ENCODE data around the gene CTSA.

DNA sequence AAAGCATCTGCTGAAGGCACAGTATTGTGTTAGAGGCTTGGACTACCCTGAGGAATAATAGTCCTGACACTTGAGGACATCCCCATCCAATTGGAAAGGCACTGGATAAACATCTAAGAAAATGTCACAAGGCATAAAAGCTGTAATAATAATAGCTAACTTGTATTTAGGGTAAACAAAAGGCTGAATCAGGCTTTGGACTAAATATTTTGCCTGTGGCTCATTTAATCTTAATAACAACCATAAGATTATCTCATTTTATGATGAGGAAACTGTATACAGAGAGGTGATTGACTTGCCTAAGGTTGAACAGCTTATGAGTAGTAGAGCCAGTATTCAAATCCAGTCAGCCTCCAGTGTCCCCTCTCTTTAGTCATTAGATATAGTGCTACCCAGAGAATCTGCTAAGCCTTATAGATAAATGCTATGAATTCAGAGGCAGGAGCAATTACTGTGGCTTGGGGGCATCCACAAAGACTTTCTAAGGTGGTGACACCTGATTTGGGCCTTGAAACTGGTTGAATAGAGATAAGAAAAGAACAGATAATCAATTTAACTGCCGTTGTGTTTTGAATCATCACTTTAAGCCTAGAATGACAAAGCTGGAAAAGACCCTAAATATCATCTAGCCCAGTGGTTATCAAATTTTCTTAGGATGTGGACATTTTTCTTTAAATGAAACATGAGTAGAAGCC lies 17.6 kb upstream of the CTSA start:
- no peak for TF ChIP-seq POLR2AphosphoS5 (IDR thresholded peaks at IDR 0.05)
- no peak for TF ChIP-seq POLR2A (IDR thresholded peaks at IDR 0.05)
